ENCODE measurements around the gene NOTUM.

DNA sequence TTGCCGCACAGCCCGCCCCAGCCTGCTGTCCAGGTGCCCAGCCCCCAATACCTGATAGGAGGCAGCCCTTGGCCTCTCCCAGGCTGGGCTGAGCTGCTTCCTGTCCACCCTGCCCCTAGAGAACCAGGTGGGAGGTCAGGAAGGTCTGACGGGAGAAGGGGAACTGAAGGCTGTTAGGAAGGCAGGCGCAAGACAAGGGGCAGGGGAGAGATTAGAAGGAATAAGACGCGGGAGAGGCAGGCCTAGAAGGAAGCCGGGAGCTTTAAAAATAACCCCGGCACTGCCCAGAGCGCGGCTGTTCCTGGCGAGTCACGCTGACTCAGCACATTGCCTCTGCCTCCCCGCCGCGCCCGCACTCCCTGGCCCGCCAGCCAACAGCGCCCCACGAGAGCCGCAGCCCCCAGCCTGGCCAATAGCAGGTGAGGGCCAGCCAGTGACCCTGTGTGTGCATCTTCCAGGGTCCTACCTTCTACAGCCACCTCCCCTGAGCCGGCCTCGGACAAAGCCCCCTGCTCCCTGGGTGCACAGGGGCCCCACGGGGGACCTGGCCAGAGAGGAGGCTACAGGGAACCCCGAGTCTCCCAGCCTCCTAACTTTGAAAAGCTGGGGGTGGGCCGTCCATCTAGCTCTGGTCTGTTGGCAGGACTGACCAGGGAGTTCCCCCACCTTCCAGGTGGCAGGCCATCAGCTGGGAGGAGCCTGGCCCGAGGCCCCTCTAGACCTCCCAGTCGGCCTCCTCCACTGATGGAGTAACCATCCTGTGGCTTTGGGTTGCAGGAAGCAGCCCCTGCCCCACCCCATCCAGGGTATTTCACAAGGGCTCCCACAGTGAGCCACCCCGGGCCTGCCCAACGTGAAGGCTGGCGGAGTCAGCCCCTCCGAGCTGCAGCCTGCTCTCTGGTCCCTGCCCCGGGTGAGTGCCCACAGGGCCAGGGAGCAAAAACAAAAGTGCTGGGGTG lies 37.4 kb downstream of the NOTUM start:
- TF ChIP-seq, protein P1, sequence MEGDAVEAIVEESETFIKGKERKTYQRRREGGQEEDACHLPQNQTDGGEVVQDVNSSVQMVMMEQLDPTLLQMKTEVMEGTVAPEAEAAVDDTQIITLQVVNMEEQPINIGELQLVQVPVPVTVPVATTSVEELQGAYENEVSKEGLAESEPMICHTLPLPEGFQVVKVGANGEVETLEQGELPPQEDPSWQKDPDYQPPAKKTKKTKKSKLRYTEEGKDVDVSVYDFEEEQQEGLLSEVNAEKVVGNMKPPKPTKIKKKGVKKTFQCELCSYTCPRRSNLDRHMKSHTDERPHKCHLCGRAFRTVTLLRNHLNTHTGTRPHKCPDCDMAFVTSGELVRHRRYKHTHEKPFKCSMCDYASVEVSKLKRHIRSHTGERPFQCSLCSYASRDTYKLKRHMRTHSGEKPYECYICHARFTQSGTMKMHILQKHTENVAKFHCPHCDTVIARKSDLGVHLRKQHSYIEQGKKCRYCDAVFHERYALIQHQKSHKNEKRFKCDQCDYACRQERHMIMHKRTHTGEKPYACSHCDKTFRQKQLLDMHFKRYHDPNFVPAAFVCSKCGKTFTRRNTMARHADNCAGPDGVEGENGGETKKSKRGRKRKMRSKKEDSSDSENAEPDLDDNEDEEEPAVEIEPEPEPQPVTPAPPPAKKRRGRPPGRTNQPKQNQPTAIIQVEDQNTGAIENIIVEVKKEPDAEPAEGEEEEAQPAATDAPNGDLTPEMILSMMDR (IDR thresholded peaks at IDR 0.05), result no peak
- TF ChIP-seq POLR2A (IDR thresholded peaks at IDR 0.05), result peak in 1 of 2 donors; percentile 57
